ENCODE measurements around the gene CDK2AP2. TPM values are rescaled to one million over a fixed set of nuclear protein-coding genes. Genes with fewer than 3 reads are reported as not detected.

CDK2AP2 gene
- polyA plus RNA-seq, 3 donors = 47.8 to 80.2 (median 78.5) TPM

- Histone ChIP-seq H3K27me3 (ENCODE audit: control insufficient read depth in 2 of 2, insufficient read depth in 2 of 2, low read length in 2 of 2) (no peaks in the 10 kb centered on the region), H3K4me3 (replicated peaks in 1 of 3; ENCODE audit: low read depth in 2 of 3, low read length in 3 of 3) (no peak overlapping the region), H2AFZ (ENCODE audit: insufficient read depth, low read depth, low read length, poor library complexity, severe bottlenecking) (no peak overlapping the region), H3K27ac (ENCODE audit: low read depth in 1 of 2, low read length in 2 of 2) (no peak overlapping the region), H3K9me3 (replicated peaks in 1 of 2; ENCODE audit: control insufficient read depth in 1 of 2, insufficient read depth in 1 of 2, low read length in 2 of 2) (no peaks in the 10 kb centered on the region), H3K4me1 (ENCODE audit: control insufficient read depth in 1 of 2, insufficient read depth in 2 of 2, low read length in 2 of 2) (no peaks in the 10 kb centered on the region), H3K4me2 (replicated peaks; ENCODE audit: extremely low read depth, low read length, poor library complexity, severe bottlenecking) (no peak overlapping the region), H3K9ac (ENCODE audit: insufficient read depth, low read length, poor library complexity, severe bottlenecking) (no peak overlapping the region), H3K36me3 (replicated peaks in 1 of 2; ENCODE audit: control insufficient read depth in 1 of 2, insufficient read depth in 2 of 2, low read length in 2 of 2) (no peaks in the 10 kb centered on the region), H3K79me2 (ENCODE audit: insufficient read depth, low read length) (no peaks in the 10 kb centered on the region), H4K20me1 (ENCODE audit: insufficient read depth, low read length) (no peaks in the 10 kb centered on the region)
- intact Hi-C loops (cut with micrococcal nuclease) = loop anchor here in 1 of 2 donors (10.0 kb wide), 1 partner anchor 141 kb away; no protein-coding TSS in a partner anchor
- no peak for TF ChIP-seq CTCF (IDR thresholded peaks at IDR 0.05)
- Mint-ChIP-seq H3K27ac (no peak overlapping the region), H3K9me3 (no peaks in the 10 kb centered on the region), H3K27me3 (ENCODE audit: low read depth in 3 of 3) (peaks cover 6 to 10% (median 6%) of the 10 kb centered on the region in 3 donors), H3K36me3 (no peaks in the 10 kb centered on the region), H3K4me3 (no peak overlapping the region), H3K4me1 (no peaks in the 10 kb centered on the region)
- WGBS (ENCODE audit: insufficient coverage) = 83% methylated on average over 2 of the region's 2 CpGs
- DNase-seq = no peak
Measured at GRCh38 chr11:67543585-67543984, 35.6 kb upstream of the CDK2AP2 start.

GRCh38 chr11:67542971-67543370 is 35.0 kb upstream of the CDK2AP2 start:
- no peak for TF ChIP-seq CTCF (IDR thresholded peaks at IDR 0.05)
- WGBS (ENCODE audit: insufficient coverage) = 86% methylated on average over 4 of the region's 7 CpGs
- H3K79me2 ChIP-seq (ENCODE audit: insufficient read depth, low read length) = no peaks in the 10 kb centered on the region
- Mint-ChIP-seq H3K27ac (no peak overlapping the region), H3K27me3 (ENCODE audit: low read depth in 3 of 3) (peaks cover 6 to 10% (median 9%) of the 10 kb centered on the region in 3 donors), H3K4me1 (no peaks in the 10 kb centered on the region), H3K9me3 (no peaks in the 10 kb centered on the region), H3K4me3 (no peak overlapping the region), H3K36me3 (no peaks in the 10 kb centered on the region)
- no peak overlapping the region for H3K9ac ChIP-seq (ENCODE audit: insufficient read depth, low read length, poor library complexity, severe bottlenecking)
- H3K27me3 ChIP-seq (ENCODE audit: control insufficient read depth in 2 of 2, insufficient read depth in 2 of 2, low read length in 2 of 2) = no peaks in the 10 kb centered on the region
- no peaks in the 10 kb centered on the region for H3K9me3 ChIP-seq (replicated peaks in 1 of 2; ENCODE audit: control insufficient read depth in 1 of 2, insufficient read depth in 1 of 2, low read length in 2 of 2)
- no peak overlapping the region for H3K4me2 ChIP-seq (replicated peaks; ENCODE audit: extremely low read depth, low read length, poor library complexity, severe bottlenecking)
- H3K27ac ChIP-seq (ENCODE audit: low read depth in 1 of 2, low read length in 2 of 2) = no peak overlapping the region
- no peak overlapping the region for H3K4me3 ChIP-seq (replicated peaks in 1 of 3; ENCODE audit: low read depth in 2 of 3, low read length in 3 of 3)
- no peaks in the 10 kb centered on the region for H4K20me1 ChIP-seq (ENCODE audit: insufficient read depth, low read length)
- intact Hi-C loops (cut with micrococcal nuclease) = loop anchor here in 1 of 2 donors (10.0 kb wide), 1 partner anchor 142 kb away; no protein-coding TSS in a partner anchor
- no peak overlapping the region for H2AFZ ChIP-seq (ENCODE audit: insufficient read depth, low read depth, low read length, poor library complexity, severe bottlenecking)
- no peak for DNase-seq
- no peaks in the 10 kb centered on the region for H3K4me1 ChIP-seq (ENCODE audit: control insufficient read depth in 1 of 2, insufficient read depth in 2 of 2, low read length in 2 of 2)
- H3K36me3 ChIP-seq (replicated peaks in 1 of 2; ENCODE audit: control insufficient read depth in 1 of 2, insufficient read depth in 2 of 2, low read length in 2 of 2) = no peaks in the 10 kb centered on the region

Measured in CD14-positive monocyte (primary cell).